GM12865 (cell line): ENCODE data around the gene SF3B6.
"Not testable (repeated sequence)": the region's sequence is repeated elsewhere in the genome, so short reads cannot be mapped to it uniquely, and the experiment has no call there.

ENCODE experiments used
- DNase-seq: peaks from one replicate; pipeline ENCODE4 v3.0.0; 2010; ENCODE audit warnings: low read depth
- H3K4me3 ChIP-seq: 2 replicates; pipeline ENCODE4 v1.5.1; 2011; ENCODE audit warnings: mild to moderate bottlenecking, low read depth, low read length, control low read depth
- CTCF ChIP-seq: IDR thresholded peaks from 2 replicates; pipeline ENCODE4 v1.5.1; 2011; ENCODE audit warnings: low read length, control low read depth, low read depth, inconsistent platforms; ENCODE audit not compliant: insufficient read depth; ENCODE audit errors: missing control alignments

SF3B6 gene

GRCh38 chr2:24105816-24106215 is 29.7 kb upstream of the SF3B6 start:
- H3K4me3 ChIP-seq: no peak overlapping the region
- no peak for DNase-seq
- no peak for TF ChIP-seq CTCF

- TF ChIP-seq CTCF: no peak
- no peak overlapping the region for H3K4me3 ChIP-seq
- DNase-seq: no peak
Observed at GRCh38 chr2:24104906-24105305, 28.8 kb upstream of the SF3B6 start.

GRCh38 chr2:24104110-24104650 is 28.1 kb upstream of the SF3B6 start:
- no peak for TF ChIP-seq CTCF
- no peak for DNase-seq
- H3K4me3 ChIP-seq: no peak overlapping the region

GRCh38 chr2:24102677-24103076 is 26.6 kb upstream of the SF3B6 start:
- DNase-seq: no peak
- TF ChIP-seq CTCF: no peak
- no peak overlapping the region for H3K4me3 ChIP-seq

- TF ChIP-seq CTCF: no peak
- no peak for DNase-seq
- H3K4me3 ChIP-seq: no peak overlapping the region
Observed at GRCh38 chr2:24101992-24102391, 25.9 kb upstream of the SF3B6 start.

- DNase-seq, H3K4me3 ChIP-seq: not testable (repeated sequence)
Observed at GRCh38 chr2:24100732-24101131, 24.6 kb upstream of the SF3B6 start.

GRCh38 chr2:24095171-24095677 is 19.1 kb upstream of the SF3B6 start:
- H3K4me3 ChIP-seq: not testable (repeated sequence)

GRCh38 chr2:24093270-24093669 is 17.1 kb upstream of the SF3B6 start:
- H3K4me3 ChIP-seq, DNase-seq: not testable (repeated sequence)

More at GRCh38 chr2:24095171-24095677, 19.1 kb upstream of the SF3B6 start:
- DNase-seq: not testable (repeated sequence)
